WTC11 (cell line): ENCODE measurements around the gene GLRB. TPM values are rescaled to one million over a fixed set of nuclear protein-coding genes. Genes with fewer than 3 reads are reported as not detected.

Experiments used
- ATAC-seq: fragments of 200-7000 bp; cut with Tn5 transposase; 2 replicates; pipeline ENCODE4 v1.10.0; 2021; ENCODE audit warnings: mild to moderate bottlenecking, moderate library complexity
- CTCF ChIA-PET: fragments of 300-600 bp; sonication (Branson Sonifier 250); formaldehyde crosslinking; loops from one replicate; lab custom pipeline; 2021; ENCODE audit warnings: antibody characterized with exemption; lab: Charles Lee
- POLR2A ChIA-PET: fragments of 350-600 bp; sonication (Branson Sonifier 250); formaldehyde crosslinking; loops from one replicate; lab custom pipeline; 2021; ENCODE audit warnings: antibody characterized with exemption; lab: Charles Lee
- DNase-seq: peaks from one replicate; pipeline ENCODE4 v3.0.0; 2021; ENCODE audit warnings: low spot score
- H3K27ac Mint-ChIP-seq: 2 replicates; pipeline ENCODE4 v1.8.0; 2021; ENCODE audit warnings: mixed read lengths
- H3K27me3 Mint-ChIP-seq: 2 replicates; pipeline ENCODE4 v1.8.0; 2021; ENCODE audit warnings: low read depth, mild to moderate bottlenecking, moderate library complexity, mixed read lengths
- H3K36me3 Mint-ChIP-seq: 2 replicates; pipeline ENCODE4 v1.8.0; 2021; ENCODE audit warnings: mixed read lengths
- H3K4me1 Mint-ChIP-seq: 2 replicates; pipeline ENCODE4 v1.8.0; 2022; ENCODE audit warnings: mixed read lengths
- H3K4me3 Mint-ChIP-seq: 2 replicates; pipeline ENCODE4 v1.8.0; 2021; ENCODE audit warnings: mild to moderate bottlenecking, moderate library complexity, mixed read lengths
- H3K9me3 Mint-ChIP-seq: 2 replicates; pipeline ENCODE4 v1.8.0; 2021; ENCODE audit warnings: mixed read lengths
- ELF4 ChIP-seq: sonication (generic); formaldehyde crosslinking; IDR thresholded peaks from 2 replicates; pipeline ENCODE4 v1.8.1; 2022; ENCODE audit warnings: low read depth, mild to moderate bottlenecking, moderate library complexity, missing genetic modification reagents
- EMX1 ChIP-seq: fragments of 250-450 bp; sonication (Bioruptor Pico); IDR thresholded peaks from 2 replicates; pipeline ENCODE4 v1.8.0; 2021; ENCODE audit warnings: mild to moderate bottlenecking
- ETV6 ChIP-seq: sonication (generic); formaldehyde crosslinking; IDR thresholded peaks from 2 replicates; pipeline ENCODE4 v1.8.1; 2022; ENCODE audit warnings: mild to moderate bottlenecking, missing genetic modification reagents
- FOXK1 ChIP-seq: sonication (generic); formaldehyde crosslinking; IDR thresholded peaks from 2 replicates; pipeline ENCODE4 v1.8.0; 2022; ENCODE audit warnings: mild to moderate bottlenecking, moderate library complexity, missing genetic modification reagents
- GRHL2 ChIP-seq: fragments of 250-450 bp; sonication (Bioruptor Pico); IDR thresholded peaks from 2 replicates; pipeline ENCODE4 v1.8.0; 2022; ENCODE audit warnings: mild to moderate bottlenecking, moderate library complexity; ENCODE audit not compliant: insufficient replicate concordance, severe bottlenecking
- IRF2 ChIP-seq: sonication (generic); formaldehyde crosslinking; IDR thresholded peaks from 2 replicates; pipeline ENCODE4 v1.8.0; 2022; ENCODE audit warnings: low read depth, missing genetic modification reagents, borderline replicate concordance
- JAZF1 ChIP-seq: fragments of 250-450 bp; sonication (Bioruptor Pico); IDR thresholded peaks from 2 replicates; pipeline ENCODE4 v1.9.0; 2021; ENCODE audit warnings: moderate library complexity, mild to moderate bottlenecking, inconsistent platforms
- JUN ChIP-seq: sonication (generic); formaldehyde crosslinking; IDR thresholded peaks from 2 replicates; pipeline ENCODE4 v1.8.0; 2023; ENCODE audit warnings: mild to moderate bottlenecking, missing genetic modification reagents
- OVOL2 ChIP-seq: fragments of 250-450 bp; sonication (Bioruptor Pico); IDR thresholded peaks from 2 replicates; pipeline ENCODE4 v1.9.0; 2021; ENCODE audit warnings: mild to moderate bottlenecking, borderline replicate concordance
- TEAD1 ChIP-seq: sonication (generic); formaldehyde crosslinking; IDR thresholded peaks from 2 replicates; pipeline ENCODE4 v1.8.0; 2022; ENCODE audit warnings: mild to moderate bottlenecking, missing genetic modification reagents
- ZNF121 ChIP-seq: sonication (generic); formaldehyde crosslinking; IDR thresholded peaks from 2 replicates; pipeline ENCODE4 v1.8.0; 2023; ENCODE audit warnings: missing genetic modification reagents
- ZNF423 ChIP-seq: fragments of 250-450 bp; sonication (Bioruptor Pico); IDR thresholded peaks from 2 replicates; pipeline ENCODE4 v2.1.2; 2022; ENCODE audit warnings: mild to moderate bottlenecking, moderate library complexity
- total RNA-seq: library from RNA; stranded (reverse); gene quantifications from 3 replicates; pipeline ENCODE4 v1.2.3, GENCODE V29; 2021
- TF ChIP-seq, protein P1 (sequence below): fragments of 250-450 bp; sonication (Bioruptor Pico); IDR thresholded peaks from 2 replicates; pipeline ENCODE4 v1.9.0; 2021; ENCODE audit warnings: mild to moderate bottlenecking
- TF ChIP-seq, protein P2 (sequence below): sonication (generic); formaldehyde crosslinking; IDR thresholded peaks from 2 replicates; pipeline ENCODE4 v1.8.1; 2022; ENCODE audit warnings: mild to moderate bottlenecking, missing genetic modification reagents, moderate library complexity, borderline replicate concordance
- TF ChIP-seq, protein P3 (sequence below): sonication (generic); formaldehyde crosslinking; IDR thresholded peaks from 2 replicates; pipeline ENCODE4 v1.8.0; 2023; ENCODE audit warnings: missing genetic modification reagents, mild to moderate bottlenecking, borderline replicate concordance
- TF ChIP-seq, protein P4 (sequence below): sonication (generic); formaldehyde crosslinking; conservative IDR thresholded peaks from 2 replicates; pipeline ENCODE4 v1.8.1; 2022; ENCODE audit warnings: mild to moderate bottlenecking, missing genetic modification reagents
- TF ChIP-seq, protein P5 (sequence below): fragments of 250-450 bp; sonication (Bioruptor Pico); IDR thresholded peaks from 2 replicates; pipeline ENCODE4 v2.1.2; 2022; ENCODE audit warnings: mild to moderate bottlenecking, moderate library complexity
- TF ChIP-seq, protein P6 (sequence below): sonication (generic); formaldehyde crosslinking; IDR thresholded peaks from 2 replicates; pipeline ENCODE4 v1.8.0; 2022; ENCODE audit warnings: mild to moderate bottlenecking, missing genetic modification reagents
- TF ChIP-seq, protein P7 (sequence below): sonication (generic); formaldehyde crosslinking; IDR thresholded peaks from 2 replicates; pipeline ENCODE4 v1.8.0; 2022; ENCODE audit warnings: mild to moderate bottlenecking, missing genetic modification reagents
- TF ChIP-seq, protein P8 (sequence below): sonication (generic); formaldehyde crosslinking; IDR thresholded peaks from 2 replicates; pipeline ENCODE4 v1.8.1; 2023; ENCODE audit warnings: mild to moderate bottlenecking, missing genetic modification reagents, moderate library complexity
- TF ChIP-seq, protein P9 (sequence below): sonication (generic); formaldehyde crosslinking; IDR thresholded peaks from 2 replicates; pipeline ENCODE4 v1.8.0; 2022; ENCODE audit warnings: mild to moderate bottlenecking, missing genetic modification reagents

Gene GLRB
- total RNA-seq, 1 experiment from 2014 or later: 0.31 TPM

DNA sequence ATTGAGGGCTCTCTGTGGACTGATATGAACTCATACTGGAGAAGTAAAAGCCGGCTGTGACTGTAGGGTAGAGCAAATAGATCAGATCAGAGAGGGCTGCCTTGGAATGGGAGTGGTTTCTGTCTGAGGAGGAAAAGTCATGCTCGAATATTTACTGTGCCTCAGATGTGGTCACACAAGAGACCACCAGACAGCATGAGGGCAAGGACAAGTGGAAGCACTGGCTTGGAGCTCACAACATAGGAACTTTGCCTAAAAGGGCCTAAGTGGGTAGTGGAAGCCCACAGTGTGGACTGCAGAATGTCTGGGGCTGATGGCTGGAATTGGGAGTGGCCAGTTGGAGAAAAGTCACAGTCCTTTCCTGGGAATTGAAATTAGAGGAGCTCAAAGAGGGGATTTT, 19.8 kb downstream of the GLRB start (continued):
- TF ChIP-seq, protein P1, sequence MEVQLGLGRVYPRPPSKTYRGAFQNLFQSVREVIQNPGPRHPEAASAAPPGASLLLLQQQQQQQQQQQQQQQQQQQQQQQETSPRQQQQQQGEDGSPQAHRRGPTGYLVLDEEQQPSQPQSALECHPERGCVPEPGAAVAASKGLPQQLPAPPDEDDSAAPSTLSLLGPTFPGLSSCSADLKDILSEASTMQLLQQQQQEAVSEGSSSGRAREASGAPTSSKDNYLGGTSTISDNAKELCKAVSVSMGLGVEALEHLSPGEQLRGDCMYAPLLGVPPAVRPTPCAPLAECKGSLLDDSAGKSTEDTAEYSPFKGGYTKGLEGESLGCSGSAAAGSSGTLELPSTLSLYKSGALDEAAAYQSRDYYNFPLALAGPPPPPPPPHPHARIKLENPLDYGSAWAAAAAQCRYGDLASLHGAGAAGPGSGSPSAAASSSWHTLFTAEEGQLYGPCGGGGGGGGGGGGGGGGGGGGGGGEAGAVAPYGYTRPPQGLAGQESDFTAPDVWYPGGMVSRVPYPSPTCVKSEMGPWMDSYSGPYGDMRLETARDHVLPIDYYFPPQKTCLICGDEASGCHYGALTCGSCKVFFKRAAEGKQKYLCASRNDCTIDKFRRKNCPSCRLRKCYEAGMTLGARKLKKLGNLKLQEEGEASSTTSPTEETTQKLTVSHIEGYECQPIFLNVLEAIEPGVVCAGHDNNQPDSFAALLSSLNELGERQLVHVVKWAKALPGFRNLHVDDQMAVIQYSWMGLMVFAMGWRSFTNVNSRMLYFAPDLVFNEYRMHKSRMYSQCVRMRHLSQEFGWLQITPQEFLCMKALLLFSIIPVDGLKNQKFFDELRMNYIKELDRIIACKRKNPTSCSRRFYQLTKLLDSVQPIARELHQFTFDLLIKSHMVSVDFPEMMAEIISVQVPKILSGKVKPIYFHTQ (CRISPR knock-in tag): no peak
- no peak for TF ChIP-seq ELF4 (CRISPR knock-in tag)
- TF ChIP-seq EMX1 (CRISPR knock-in tag): no peak
- no peak for TF ChIP-seq OVOL2
- TF ChIP-seq, protein P2, sequence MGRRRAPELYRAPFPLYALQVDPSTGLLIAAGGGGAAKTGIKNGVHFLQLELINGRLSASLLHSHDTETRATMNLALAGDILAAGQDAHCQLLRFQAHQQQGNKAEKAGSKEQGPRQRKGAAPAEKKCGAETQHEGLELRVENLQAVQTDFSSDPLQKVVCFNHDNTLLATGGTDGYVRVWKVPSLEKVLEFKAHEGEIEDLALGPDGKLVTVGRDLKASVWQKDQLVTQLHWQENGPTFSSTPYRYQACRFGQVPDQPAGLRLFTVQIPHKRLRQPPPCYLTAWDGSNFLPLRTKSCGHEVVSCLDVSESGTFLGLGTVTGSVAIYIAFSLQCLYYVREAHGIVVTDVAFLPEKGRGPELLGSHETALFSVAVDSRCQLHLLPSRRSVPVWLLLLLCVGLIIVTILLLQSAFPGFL: no peak
- TF ChIP-seq ETV6 (CRISPR knock-in tag): no peak
- TF ChIP-seq, protein P3, sequence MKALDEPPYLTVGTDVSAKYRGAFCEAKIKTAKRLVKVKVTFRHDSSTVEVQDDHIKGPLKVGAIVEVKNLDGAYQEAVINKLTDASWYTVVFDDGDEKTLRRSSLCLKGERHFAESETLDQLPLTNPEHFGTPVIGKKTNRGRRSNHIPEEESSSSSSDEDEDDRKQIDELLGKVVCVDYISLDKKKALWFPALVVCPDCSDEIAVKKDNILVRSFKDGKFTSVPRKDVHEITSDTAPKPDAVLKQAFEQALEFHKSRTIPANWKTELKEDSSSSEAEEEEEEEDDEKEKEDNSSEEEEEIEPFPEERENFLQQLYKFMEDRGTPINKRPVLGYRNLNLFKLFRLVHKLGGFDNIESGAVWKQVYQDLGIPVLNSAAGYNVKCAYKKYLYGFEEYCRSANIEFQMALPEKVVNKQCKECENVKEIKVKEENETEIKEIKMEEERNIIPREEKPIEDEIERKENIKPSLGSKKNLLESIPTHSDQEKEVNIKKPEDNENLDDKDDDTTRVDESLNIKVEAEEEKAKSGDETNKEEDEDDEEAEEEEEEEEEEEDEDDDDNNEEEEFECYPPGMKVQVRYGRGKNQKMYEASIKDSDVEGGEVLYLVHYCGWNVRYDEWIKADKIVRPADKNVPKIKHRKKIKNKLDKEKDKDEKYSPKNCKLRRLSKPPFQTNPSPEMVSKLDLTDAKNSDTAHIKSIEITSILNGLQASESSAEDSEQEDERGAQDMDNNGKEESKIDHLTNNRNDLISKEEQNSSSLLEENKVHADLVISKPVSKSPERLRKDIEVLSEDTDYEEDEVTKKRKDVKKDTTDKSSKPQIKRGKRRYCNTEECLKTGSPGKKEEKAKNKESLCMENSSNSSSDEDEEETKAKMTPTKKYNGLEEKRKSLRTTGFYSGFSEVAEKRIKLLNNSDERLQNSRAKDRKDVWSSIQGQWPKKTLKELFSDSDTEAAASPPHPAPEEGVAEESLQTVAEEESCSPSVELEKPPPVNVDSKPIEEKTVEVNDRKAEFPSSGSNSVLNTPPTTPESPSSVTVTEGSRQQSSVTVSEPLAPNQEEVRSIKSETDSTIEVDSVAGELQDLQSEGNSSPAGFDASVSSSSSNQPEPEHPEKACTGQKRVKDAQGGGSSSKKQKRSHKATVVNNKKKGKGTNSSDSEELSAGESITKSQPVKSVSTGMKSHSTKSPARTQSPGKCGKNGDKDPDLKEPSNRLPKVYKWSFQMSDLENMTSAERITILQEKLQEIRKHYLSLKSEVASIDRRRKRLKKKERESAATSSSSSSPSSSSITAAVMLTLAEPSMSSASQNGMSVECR (CRISPR knock-in tag): no peak
- no peak for TF ChIP-seq IRF2 (CRISPR knock-in tag)
- no peak for TF ChIP-seq GRHL2 (CRISPR knock-in tag)
- TF ChIP-seq, protein P4, sequence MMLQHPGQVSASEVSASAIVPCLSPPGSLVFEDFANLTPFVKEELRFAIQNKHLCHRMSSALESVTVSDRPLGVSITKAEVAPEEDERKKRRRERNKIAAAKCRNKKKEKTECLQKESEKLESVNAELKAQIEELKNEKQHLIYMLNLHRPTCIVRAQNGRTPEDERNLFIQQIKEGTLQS (CRISPR knock-in tag): no peak

DNA sequence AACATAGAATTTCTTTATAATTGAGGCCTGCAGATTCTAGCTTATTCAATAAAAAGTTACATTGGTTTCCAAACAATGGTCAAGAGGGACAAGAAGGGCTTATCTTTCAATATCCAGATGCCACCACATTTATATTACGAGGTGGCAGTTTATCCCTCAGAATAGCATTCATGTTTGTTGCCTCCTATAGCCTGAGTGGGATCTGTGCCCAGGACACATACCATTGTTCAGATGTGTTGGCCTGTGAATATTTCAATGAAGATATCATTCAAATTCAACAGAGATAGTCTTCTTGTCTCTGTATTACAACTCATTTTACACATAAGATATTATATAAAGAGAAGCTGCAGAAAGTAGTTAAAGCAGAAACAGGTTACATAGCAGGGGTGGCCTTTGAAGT, 20.5 kb downstream of the GLRB start:
- no peak overlapping the region for H3K4me3 Mint-ChIP-seq
- no peaks in the 10 kb centered on the region for H3K9me3 Mint-ChIP-seq
- TF ChIP-seq ZNF121: no peak
- TF ChIP-seq JUN (CRISPR knock-in tag): no peak
- TF ChIP-seq, protein P5, sequence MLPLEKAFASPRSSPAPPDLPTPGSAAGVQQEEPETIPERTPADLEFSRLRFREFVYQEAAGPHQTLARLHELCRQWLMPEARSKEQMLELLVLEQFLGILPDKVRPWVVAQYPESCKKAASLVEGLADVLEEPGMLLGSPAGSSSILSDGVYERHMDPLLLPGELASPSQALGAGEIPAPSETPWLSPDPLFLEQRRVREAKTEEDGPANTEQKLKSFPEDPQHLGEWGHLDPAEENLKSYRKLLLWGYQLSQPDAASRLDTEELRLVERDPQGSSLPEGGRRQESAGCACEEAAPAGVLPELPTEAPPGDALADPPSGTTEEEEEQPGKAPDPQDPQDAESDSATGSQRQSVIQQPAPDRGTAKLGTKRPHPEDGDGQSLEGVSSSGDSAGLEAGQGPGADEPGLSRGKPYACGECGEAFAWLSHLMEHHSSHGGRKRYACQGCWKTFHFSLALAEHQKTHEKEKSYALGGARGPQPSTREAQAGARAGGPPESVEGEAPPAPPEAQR (CRISPR knock-in tag): no peak
- DNase-seq (no peak), ATAC-seq (no peak)
- no peaks in the 10 kb centered on the region for H3K4me1 Mint-ChIP-seq
- no peaks in the 10 kb centered on the region for H3K36me3 Mint-ChIP-seq
- CTCF ChIA-PET: no interaction called here
- H3K27ac Mint-ChIP-seq: no peak overlapping the region
- POLR2A ChIA-PET: no interaction called here
- H3K27me3 Mint-ChIP-seq: no peaks in the 10 kb centered on the region

DNA sequence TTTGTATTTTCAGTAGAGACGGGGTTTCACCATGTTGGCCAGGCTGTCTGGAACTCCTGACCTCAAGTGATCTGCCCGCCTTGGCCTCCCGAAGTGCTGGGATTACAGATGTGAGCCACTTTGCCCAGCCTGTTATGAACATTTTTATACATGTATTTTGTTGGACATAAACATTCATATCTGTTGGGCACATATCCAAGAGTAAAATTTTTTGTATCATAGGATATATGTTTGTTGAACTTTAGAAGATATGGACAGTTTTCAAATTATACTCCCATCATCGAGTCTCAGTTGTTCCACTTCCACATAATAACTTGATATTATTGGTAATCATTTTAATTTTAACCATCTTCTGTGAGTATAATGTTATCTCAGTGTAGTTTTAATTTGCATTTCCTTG, 23.6 kb downstream of the GLRB start:
- no peak for ATAC-seq
- H3K27me3 Mint-ChIP-seq: no peaks in the 10 kb centered on the region
- no peaks in the 10 kb centered on the region for H3K9me3 Mint-ChIP-seq
- no peak for DNase-seq
- H3K4me3 Mint-ChIP-seq: no peak overlapping the region
- ChIA-PET CTCF (no interaction called here), POLR2A (no interaction called here)
- H3K4me1 Mint-ChIP-seq: no peaks in the 10 kb centered on the region
- H3K27ac Mint-ChIP-seq: no peak overlapping the region
- H3K36me3 Mint-ChIP-seq: no peaks in the 10 kb centered on the region
- no peak for TF ChIP-seq TEAD1 (CRISPR knock-in tag)
- TF ChIP-seq JAZF1 (CRISPR knock-in tag): no peak
- TF ChIP-seq, protein P6, sequence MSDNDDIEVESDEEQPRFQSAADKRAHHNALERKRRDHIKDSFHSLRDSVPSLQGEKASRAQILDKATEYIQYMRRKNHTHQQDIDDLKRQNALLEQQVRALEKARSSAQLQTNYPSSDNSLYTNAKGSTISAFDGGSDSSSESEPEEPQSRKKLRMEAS (CRISPR knock-in tag): no peak
- TF ChIP-seq ZNF423: no peak
- TF ChIP-seq, protein P7, sequence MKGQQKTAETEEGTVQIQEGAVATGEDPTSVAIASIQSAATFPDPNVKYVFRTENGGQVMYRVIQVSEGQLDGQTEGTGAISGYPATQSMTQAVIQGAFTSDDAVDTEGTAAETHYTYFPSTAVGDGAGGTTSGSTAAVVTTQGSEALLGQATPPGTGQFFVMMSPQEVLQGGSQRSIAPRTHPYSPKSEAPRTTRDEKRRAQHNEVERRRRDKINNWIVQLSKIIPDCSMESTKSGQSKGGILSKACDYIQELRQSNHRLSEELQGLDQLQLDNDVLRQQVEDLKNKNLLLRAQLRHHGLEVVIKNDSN (CRISPR knock-in tag): no peak
- TF ChIP-seq, protein P8, sequence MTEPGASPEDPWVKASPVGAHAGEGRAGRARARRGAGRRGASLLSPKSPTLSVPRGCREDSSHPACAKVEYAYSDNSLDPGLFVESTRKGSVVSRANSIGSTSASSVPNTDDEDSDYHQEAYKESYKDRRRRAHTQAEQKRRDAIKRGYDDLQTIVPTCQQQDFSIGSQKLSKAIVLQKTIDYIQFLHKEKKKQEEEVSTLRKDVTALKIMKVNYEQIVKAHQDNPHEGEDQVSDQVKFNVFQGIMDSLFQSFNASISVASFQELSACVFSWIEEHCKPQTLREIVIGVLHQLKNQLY (CRISPR knock-in tag): no peak
- no peak for TF ChIP-seq FOXK1
- TF ChIP-seq, protein P9, sequence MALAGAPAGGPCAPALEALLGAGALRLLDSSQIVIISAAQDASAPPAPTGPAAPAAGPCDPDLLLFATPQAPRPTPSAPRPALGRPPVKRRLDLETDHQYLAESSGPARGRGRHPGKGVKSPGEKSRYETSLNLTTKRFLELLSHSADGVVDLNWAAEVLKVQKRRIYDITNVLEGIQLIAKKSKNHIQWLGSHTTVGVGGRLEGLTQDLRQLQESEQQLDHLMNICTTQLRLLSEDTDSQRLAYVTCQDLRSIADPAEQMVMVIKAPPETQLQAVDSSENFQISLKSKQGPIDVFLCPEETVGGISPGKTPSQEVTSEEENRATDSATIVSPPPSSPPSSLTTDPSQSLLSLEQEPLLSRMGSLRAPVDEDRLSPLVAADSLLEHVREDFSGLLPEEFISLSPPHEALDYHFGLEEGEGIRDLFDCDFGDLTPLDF (CRISPR knock-in tag): no peak
